Thyroid gland (tissue), 4 donors: ENCODE measurements around the gene CDH23.
A peak's percentile ranks its signal among the peaks of the same experiment; 100 is the strongest.

Experiments used
- CTCF ChIP-seq, 6 experiments: fragments of 200-600 bp in 3 of 6; fragments of 450-650 bp in 3 of 6; sonication (generic) in 3 of 6; IDR thresholded peaks; one replicate each; pipeline ENCODE4 v1.5.1; 2016 to 2019; ENCODE audit warnings: antibody characterized with exemption in 6 of 6, mild to moderate bottlenecking in 2 of 6, inconsistent platforms in 1 of 6, moderate library complexity in 1 of 6
- POLR2A ChIP-seq, 2 donors: fragments of 450-650 bp; IDR thresholded peaks; one replicate each; pipeline ENCODE4 v1.6.1; 2017; ENCODE audit warnings: antibody characterized with exemption in 2 of 2, mild to moderate bottlenecking in 2 of 2, moderate library complexity in 1 of 2

GRCh38 chr10:71773221-71773971 is 376.7 kb downstream of the CDH23 start, which contains the start of gene VSIR:
- peak; percentile 79 to 90 for TF ChIP-seq POLR2A (IDR thresholded peaks at IDR 0.05)
- TF ChIP-seq CTCF (IDR thresholded peaks at IDR 0.05), result peak; percentile 28 to 96 (median 90)
